Erythroblast (primary cell): ENCODE measurements around the gene GCH1.

ENCODE experiments used
- DNase-seq, 2 experiments: peaks; one replicate each; lab custom pipeline; 2025; lab: John Stamatoyannopoulos, UW
- GATA1 ChIP-seq: IDR thresholded peaks from 2 replicates; pipeline ENCODE4 v1.6.1; 2011; ENCODE audit warnings: low read depth, mild to moderate bottlenecking, control low read depth, low read length, moderate library complexity
- POLR2A ChIP-seq: IDR thresholded peaks from 2 replicates; pipeline ENCODE4 v1.6.1; 2011; ENCODE audit warnings: mild to moderate bottlenecking, low read length

GCH1 gene

DNA sequence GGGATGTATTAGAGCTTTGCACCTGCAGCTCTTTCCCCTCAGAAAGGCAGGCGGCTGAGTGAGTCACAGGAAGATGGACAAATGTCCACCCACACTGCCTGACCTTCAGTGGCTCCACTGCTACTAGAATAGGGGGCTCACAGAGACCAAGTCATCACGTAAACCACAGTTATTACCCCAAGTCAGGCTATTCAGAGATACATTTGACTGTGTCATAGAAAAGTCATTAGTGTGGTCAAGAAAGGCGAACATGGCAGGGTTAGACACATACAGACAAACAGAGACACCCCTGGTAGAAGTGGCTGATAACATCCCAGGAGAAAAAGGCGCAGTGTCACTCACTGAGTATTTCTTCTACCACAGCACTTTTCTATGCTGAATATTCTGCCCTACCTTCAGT is 36.0 kb downstream of the GCH1 start:
- no peak for TF ChIP-seq GATA1
- TF ChIP-seq POLR2A: no peak
- no peak for DNase-seq

DNA sequence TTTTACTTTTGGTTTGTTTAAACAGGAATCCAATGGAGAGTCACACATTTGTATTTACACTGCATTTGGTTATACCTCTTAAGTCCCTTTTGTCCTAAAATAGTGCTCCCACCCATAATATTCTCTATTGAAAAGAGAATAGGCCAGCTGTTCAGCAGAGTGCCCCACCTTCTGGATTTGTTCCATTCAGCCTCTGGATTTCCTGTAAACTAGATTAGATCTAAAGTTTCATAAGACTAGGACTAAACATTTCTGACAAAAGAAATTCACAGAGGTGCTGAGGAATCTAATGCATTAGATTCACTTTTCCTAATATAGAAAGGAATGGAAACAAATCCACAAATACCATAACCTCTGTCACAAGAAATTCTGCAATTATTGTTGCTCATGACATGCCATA is 38.1 kb downstream of the GCH1 start:
- DNase-seq: no peak
- TF ChIP-seq POLR2A (no peak), GATA1 (no peak)

DNA sequence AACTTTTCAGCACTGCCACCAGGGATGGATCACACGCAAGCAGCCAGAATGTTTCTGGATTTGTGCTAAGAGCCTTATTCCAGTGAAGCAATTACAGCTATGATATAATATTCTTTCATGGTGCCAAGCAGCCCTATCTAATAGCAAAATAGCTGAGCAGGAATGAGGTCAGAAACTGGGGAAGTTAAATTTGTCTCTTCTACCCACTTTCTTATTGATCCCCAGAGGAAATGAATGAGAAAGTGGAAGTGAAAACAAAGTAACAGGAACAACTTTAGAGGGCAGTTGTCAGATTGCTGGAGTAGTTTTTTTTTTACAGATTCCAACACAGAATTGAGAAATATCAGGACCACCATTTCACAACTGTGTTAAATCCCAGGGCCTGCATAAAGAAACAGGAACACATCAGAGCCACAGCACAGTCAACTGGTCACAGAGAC is 44.8 kb downstream of the GCH1 start:
- TF ChIP-seq POLR2A: no peak
- no peak for TF ChIP-seq GATA1
- no peak for DNase-seq

DNA sequence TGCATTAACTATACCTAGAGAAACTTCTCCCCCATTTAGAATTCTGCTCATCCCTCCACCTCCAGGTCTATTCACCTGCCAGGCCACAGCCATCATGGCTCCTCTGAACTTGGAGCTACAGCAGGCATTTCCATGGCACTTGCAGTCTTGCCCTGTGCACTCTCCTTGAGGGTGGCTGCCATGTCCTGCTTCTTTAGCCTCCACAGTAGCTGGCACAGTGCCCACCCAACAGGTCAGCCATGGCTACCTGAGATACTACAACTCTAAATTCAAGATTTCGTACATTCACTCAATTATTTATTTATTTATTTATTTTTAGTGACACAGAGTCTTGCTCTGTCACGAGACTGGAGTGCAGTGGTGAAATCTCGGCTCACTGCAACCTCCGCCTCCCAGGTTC is 46.5 kb downstream of the GCH1 start:
- TF ChIP-seq POLR2A (no peak), GATA1 (no peak)
- DNase-seq: no peak

DNA sequence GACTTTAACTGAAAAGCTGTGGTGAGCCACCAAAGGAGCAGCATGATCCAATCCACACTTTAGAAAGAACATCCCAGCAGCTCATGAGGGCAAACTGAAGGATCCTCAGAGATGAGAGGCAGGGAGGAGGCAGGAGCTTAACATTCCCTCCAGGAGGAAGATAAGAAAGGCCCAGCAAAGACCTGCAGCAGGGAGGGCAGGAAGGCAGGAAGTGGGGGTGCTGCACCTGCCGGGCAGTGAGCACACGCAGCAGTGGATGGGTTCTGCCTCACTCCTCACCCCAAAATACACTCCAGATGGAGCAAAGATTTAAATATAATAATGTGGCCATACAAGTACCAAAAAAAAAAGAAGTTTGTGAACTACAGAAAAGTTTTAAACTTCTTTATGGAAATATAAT is 48.4 kb downstream of the GCH1 start:
- TF ChIP-seq POLR2A: no peak
- no peak for TF ChIP-seq GATA1
- DNase-seq: no peak

DNA sequence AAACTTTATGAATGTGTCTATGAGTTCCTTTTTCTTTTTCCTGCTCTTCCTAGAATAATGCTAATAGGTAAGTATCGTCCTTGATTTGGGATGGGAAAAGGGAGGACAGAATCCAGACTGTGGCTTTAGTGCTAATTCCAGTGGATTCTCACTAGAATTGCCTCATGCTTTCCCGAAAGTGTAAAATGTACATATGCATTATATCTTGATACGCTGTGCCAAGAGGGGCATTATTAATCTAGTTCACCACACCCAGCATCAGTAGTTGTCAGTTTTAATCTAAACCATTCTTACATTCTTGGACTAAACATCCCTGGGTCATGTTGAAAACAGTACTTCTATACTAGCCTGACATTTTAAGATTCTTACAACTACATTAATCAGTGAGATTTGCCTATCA is 49.3 kb downstream of the GCH1 start:
- TF ChIP-seq GATA1 (no peak), POLR2A (no peak)
- DNase-seq: no peak

DNA sequence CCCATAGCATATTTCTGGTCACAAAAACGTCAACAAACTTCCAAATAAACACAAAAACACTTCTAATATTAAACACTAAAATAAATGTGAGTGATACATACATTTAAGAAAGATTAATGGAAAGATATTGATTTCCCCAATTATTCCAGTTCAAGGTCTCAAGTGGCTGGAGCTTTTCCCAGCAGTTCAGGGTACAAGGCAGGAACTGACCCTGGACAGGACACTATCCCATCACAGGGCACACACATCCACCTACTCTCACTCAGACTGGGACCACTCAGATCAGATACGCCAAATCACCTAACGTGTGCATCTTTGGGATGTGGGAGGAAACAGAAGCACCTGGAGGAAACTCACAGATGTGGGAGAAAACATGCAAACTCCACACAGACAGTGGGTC is 50.4 kb downstream of the GCH1 start:
- TF ChIP-seq POLR2A (no peak), GATA1 (no peak)
- DNase-seq: no peak

DNA sequence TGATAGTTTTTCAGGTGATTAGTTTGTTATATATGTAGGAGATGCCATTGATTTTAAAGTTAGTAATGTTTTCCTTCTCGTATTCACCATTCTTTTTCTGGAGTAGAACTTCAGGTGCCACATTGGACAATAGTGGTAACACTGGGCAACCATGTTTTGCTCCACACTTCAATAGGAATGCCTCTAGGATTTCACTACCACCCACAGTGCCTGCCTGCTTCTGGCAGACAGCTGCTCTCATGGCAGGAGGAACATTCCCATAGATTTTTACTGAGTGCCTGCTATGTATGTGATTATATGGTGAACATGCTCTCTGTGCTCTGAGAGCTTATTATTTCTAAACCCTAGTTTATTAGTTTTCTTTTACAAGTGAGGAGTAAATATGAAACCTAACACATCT is 53.7 kb downstream of the GCH1 start:
- no peak for DNase-seq
- TF ChIP-seq GATA1 (no peak), POLR2A (no peak)

DNA sequence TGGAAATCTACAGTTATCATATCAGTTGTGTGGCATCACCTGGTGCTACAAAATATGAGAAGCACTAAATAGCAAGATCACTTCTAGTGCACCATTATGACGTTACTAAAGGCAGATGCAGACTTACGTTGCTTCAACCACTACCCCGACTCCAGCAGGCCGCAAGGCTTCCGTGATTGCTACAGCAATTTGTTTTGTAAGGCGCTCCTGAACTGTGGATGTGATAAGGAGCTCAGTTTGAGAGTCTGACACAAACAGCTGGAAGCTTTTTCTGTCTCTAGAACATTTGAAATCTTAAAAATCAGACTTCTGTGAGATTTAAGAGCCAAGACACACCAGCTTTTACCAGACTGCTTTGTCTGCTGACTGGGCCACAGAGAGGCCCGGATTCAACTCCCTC is 57.0 kb downstream of the GCH1 start:
- TF ChIP-seq POLR2A (no peak), GATA1 (no peak)
- DNase-seq: no peak

DNA sequence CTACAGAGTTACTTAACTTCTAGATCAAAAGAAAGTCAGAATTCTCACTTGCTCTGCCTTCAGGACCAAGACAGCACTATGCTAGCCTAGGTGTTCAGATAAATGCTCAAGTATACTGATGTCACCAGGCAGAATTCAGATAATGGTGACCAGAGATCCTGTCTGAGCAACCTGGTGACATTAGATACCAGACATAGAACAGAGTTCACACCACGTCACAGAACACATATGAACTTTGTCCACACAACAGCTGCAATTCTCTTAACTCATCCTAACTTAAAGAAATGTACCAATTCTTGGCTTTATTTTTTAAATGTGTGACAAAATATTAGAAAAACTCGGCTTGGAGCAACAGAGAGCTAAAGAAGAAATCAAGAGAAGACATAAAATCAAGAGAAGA is 58.1 kb downstream of the GCH1 start:
- DNase-seq: no peak
- TF ChIP-seq POLR2A (no peak), GATA1 (no peak)

DNA sequence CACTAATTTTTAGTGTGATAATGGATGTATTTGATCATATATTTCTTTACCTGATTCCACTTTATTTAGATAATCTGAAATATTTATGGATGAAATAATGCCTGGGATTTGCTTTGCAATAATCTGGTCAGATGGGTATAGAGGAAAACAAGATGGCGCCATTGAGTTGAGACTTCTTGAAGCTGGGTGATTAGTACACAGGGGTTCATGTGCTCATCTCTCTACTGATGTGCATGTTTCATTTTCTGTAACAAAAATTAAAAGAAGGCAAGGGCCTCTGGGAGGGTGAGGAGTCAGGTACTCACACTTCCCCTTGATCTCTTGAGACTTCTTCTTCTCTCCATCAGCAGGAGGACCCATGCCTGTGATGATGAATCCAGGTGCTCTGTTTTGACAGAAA is 61.8 kb downstream of the GCH1 start:
- no peak for TF ChIP-seq POLR2A
- TF ChIP-seq GATA1: no peak
- no peak for DNase-seq

DNA sequence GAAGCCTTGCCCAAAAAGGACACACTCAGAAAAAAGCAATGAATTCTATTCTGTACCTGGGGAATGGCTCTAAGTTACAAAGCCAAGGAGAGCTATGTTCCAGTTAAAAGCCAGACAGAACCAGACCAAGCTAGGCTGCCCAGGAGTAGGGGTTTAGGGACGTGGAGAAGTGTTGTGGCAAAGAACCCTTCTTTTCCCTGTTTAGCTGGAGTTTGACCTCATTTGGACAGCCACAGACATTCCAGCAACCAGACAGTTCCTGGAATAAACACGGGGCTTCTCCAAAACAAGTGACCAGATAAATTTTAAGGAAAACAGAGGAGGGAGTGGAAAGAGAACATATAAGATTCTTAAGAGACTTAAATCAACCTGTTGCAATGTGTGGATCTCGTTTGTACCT is 62.3 kb downstream of the GCH1 start:
- TF ChIP-seq GATA1 (no peak), POLR2A (no peak)

DNA sequence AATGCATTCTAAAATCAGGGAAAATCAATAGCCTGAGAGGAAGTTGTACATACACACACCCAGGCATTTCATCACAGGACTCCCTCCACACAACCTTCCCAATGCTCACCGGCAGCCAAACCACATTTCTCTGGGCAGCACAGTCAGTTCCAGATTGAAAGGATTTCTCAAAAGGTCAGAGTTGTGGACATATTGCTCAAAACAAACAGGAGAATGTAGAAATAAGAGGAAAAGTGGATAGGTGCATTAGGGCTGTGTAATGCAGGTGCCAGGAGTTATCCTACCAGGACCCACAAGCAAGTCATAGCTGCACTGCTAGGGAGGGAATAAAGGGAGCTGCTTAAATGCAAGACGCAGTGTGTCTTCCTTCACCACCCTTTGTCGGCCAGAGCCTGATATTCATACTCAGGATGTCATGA is 62.9 kb downstream of the GCH1 start:
- no peak for DNase-seq
- TF ChIP-seq GATA1: no peak
- TF ChIP-seq POLR2A: no peak

More for the DNA sequence above, 62.3 kb downstream of the GCH1 start:
- DNase-seq: no peak

DNA sequence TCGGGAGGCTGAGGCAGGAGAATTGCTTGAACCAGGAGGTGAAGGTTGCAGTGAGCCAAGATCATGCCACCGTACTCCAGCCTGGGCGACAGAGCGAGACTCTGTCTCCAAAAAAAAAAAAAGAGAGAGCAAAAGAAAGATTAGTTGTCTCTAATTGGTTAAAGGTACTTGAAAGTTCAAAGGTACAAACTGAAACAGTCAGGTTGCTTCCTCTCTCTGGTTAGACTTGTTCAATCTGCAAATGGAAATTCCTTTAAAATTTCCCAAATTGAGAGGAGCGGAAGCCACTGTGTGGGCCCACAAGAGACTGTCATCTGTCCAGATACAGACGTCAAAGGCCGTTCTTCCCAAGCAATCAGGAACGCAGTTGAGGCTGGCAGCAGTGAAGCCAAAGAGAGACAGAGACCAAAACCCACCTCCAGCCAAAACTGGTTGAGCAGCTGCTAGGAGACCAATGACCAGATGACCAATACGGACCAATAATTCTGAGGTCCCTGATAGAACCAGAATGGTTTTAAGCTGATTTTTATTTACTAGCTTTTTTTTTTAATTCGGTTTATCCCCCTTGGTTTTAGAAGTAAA is 63.6 kb downstream of the GCH1 start:
- DNase-seq: no peak

DNA sequence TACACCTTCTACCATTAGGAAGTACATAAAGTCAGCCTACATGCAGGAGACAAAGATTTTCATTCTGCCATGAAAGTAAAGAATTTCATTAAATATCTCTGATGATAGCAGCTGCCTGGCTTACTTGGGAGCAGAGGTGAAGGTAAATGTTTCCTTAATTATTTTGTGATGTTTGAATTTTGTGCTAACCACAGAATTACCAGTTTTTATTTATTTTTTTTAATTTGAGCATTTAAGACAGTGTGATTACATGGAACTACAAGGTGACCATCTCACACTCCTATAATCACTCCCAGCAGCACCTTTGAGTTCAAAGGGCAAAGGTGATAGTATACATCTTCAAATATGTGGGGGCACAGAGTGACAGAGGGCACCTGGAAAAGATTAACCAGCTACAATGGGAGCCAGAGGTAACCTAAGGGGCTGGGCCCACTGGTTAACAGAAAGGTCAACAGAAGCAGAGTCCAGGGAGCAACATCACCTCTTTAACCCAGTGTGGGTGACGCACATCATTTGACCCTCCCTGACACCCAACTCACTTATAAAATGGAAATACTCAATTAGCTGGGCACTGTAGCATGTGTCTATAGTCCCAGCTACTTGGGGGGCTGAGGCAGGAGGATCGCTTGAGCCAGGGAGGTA is 65.0 kb downstream of the GCH1 start:
- DNase-seq: no peak
- TF ChIP-seq GATA1 (no peak), POLR2A (no peak)

More for the DNA sequence above, 63.6 kb downstream of the GCH1 start:
- TF ChIP-seq GATA1 (no peak), POLR2A (no peak)
